BE2C (cell line): Measurements from ENCODE around the gene THUMPD1.
A peak's percentile ranks its signal among the peaks of the same experiment; 100 is the strongest.

Experiments used
- DNase-seq: peaks from one replicate; pipeline ENCODE4 v3.0.0-alpha.2; 2020
- H3K27me3 ChIP-seq: fragments of 250-450 bp; sonication (Bioruptor Pico); 2 replicates; pipeline ENCODE4 v1.5.1; 2020; ENCODE audit warnings: mild to moderate bottlenecking
- H3K36me3 ChIP-seq: fragments of 250-450 bp; sonication (Bioruptor Pico); 2 replicates; pipeline ENCODE4 v1.5.1; 2020; ENCODE audit warnings: mild to moderate bottlenecking
- H3K4me1 ChIP-seq: fragments of 250-450 bp; sonication (Bioruptor Pico); 2 replicates; pipeline ENCODE4 v1.5.1; 2020
- H3K4me3 ChIP-seq: 2 replicates; pipeline ENCODE4 v1.5.1; 2011; ENCODE audit warnings: low read depth, low read length
- H3K9me3 ChIP-seq: fragments of 250-450 bp; sonication (Bioruptor Pico); 2 replicates; pipeline ENCODE4 v1.5.1; 2020
- TF ChIP-seq, protein P1 (sequence below): IDR thresholded peaks from 2 replicates; pipeline ENCODE4 v1.5.1; 2012; ENCODE audit warnings: mild to moderate bottlenecking, low read depth, low read length

The THUMPD1 gene

DNA sequence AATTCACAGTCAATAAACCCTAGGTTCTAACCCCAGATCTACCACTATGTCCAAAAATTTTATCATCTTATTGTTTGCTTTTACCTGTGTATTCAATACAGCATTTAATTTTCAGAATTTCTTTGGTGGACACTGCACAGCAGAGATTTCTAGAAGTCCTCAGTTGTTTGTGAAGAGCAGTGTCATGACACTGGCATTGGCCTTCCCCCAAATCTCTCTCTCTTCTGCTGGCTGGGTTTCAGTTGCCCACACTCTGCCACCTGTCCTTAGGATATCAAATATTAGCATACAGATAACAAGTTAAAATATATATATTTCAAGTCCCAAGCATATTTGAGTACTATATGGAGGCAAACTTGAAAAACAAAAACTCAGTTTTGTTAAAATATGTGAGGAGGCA is 2.0 kb upstream of the THUMPD1 start:
- Histone ChIP-seq H3K36me3 (peaks cover 3% of the 10 kb centered on the region), H3K9me3 (no peaks in the 10 kb centered on the region), H3K4me3 (no peak overlapping the region), H3K4me1 (no peaks in the 10 kb centered on the region), H3K27me3 (no peaks in the 10 kb centered on the region)
- DNase-seq, result no peak
- TF ChIP-seq, protein P1, sequence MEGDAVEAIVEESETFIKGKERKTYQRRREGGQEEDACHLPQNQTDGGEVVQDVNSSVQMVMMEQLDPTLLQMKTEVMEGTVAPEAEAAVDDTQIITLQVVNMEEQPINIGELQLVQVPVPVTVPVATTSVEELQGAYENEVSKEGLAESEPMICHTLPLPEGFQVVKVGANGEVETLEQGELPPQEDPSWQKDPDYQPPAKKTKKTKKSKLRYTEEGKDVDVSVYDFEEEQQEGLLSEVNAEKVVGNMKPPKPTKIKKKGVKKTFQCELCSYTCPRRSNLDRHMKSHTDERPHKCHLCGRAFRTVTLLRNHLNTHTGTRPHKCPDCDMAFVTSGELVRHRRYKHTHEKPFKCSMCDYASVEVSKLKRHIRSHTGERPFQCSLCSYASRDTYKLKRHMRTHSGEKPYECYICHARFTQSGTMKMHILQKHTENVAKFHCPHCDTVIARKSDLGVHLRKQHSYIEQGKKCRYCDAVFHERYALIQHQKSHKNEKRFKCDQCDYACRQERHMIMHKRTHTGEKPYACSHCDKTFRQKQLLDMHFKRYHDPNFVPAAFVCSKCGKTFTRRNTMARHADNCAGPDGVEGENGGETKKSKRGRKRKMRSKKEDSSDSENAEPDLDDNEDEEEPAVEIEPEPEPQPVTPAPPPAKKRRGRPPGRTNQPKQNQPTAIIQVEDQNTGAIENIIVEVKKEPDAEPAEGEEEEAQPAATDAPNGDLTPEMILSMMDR, result no peak

DNA sequence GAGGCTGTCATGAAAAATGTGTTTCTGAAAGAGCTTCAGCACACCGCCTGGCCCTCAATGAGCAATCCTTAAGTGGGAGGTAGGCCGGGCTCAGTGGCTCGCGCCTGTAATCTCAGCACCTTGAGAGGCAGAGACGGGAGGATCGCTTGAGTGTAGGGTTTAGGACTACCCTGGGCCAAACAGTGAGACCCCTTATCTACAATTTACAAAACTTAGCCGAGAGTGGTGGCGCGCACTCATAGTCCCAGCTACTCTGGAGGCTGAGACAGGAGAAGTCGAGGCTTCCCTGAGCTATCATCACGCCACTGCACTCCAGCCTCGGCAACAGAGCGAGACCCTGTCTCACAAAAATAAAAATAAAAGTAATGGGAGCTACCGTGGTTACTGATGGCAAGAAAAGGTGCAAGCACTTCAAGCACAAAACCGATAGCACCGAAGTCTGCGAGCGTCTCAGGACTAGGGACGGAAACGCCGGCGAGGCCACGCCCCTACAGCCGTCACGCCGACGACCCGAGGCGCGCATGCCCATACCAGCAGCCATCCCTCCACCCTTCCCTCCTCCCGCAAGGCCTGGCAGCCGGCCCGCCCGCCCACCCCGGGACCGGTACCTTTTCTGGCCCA is 607 bp downstream of the THUMPD1 start:
- H3K36me3 ChIP-seq, result peaks cover 25% of the 10 kb centered on the region
- no peaks in the 10 kb centered on the region for H3K27me3 ChIP-seq
- no peaks in the 10 kb centered on the region for H3K9me3 ChIP-seq
- TF ChIP-seq, protein P1, result no peak
- peak overlapping the region; percentile 98 for H3K4me3 ChIP-seq
- no peaks in the 10 kb centered on the region for H3K4me1 ChIP-seq
- peak; percentile 87 for DNase-seq

DNA sequence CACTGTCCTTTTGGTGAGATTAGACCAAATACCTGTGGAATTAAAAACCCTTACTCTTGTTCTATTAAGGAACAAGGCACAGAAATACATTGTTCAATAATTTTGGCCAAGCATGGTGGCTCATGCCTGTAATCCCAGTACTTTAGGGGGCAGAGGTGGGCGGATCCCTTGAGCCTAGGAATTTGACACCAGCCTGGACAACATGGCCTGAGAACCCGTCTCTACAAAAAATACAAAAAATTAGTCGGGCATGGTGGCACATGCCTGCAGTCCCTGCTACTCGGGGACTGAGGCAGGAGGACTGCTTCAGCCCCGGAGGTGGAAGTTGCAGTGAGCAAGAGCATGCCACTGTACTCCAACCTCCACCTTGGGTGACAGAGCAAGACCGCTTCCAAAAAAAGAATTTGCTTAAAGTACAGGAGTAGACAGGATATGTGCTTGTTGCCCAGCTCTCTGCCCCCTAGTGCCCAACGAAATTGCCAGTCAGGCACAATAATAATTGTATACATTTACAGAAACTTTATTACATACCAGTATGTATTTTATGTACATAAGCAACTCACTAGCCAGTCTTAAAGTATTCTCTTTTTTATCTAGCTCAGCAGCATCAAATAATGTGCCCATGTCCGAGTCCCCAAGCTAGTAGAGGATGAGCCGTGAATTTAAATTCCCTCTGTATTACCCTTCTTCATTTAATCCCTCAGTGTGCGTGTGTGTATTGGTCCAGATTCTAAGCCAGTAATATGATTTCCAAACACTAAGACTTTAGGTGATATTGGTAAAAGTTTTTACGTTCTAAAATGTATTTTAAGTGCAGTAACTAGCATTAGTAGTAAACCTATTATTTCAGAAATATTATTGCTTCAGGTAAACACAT is 1.4 kb downstream of the THUMPD1 start:
- TF ChIP-seq, protein P1, result peak; percentile 43
- Histone ChIP-seq H3K4me3 (peak overlapping the region; percentile 98), H3K27me3 (no peaks in the 10 kb centered on the region), H3K4me1 (no peaks in the 10 kb centered on the region), H3K9me3 (no peaks in the 10 kb centered on the region), H3K36me3 (peaks cover 30% of the 10 kb centered on the region)
- DNase-seq, result no peak

DNA sequence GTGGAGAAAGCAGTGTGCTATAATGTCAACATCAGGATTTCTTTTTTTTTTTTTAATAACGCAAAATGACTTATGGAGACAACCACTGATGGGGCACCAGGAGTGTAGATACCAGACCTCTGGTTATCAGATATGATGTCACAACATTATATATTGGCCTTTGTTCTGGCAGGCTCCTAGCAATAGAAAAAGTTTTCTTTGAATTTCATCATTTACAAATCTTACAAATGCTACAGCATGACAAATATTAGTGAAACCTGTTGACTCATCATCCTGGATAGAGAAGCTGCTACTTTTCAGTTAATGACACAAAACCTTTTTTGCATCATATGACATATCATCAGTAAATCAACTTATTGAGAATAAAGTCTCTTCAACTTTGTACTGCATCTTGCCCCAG is 6.1 kb downstream of the THUMPD1 start:
- Histone ChIP-seq H3K9me3 (no peaks in the 10 kb centered on the region), H3K4me1 (no peaks in the 10 kb centered on the region), H3K27me3 (no peaks in the 10 kb centered on the region), H3K4me3 (no peak overlapping the region), H3K36me3 (peaks cover 30% of the 10 kb centered on the region)
- no peak for DNase-seq
- TF ChIP-seq, protein P1, result no peak

DNA sequence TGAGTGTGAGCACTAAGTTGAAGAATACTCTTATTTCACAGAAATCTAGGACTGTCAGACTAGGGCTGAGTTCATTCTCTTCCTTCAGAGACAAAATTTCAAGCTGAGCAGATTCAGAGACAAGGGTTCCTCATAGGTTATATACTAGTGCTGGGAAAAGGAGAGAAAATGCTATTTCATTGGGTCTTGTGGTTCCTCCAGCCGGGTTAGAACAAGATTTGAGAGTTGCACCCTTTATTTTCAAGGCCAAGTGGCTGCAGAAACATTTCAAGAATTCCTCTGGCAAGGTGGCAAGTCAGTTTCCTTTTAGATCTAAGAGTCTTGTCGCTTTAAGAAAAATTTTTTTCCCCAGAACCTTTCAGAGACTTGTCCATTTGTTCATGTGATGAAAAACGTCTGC is 6.8 kb downstream of the THUMPD1 start:
- TF ChIP-seq, protein P1, result no peak
- Histone ChIP-seq H3K9me3 (no peaks in the 10 kb centered on the region), H3K36me3 (peaks cover 30% of the 10 kb centered on the region), H3K27me3 (no peaks in the 10 kb centered on the region), H3K4me3 (no peak overlapping the region), H3K4me1 (no peaks in the 10 kb centered on the region)
- no peak for DNase-seq

DNA sequence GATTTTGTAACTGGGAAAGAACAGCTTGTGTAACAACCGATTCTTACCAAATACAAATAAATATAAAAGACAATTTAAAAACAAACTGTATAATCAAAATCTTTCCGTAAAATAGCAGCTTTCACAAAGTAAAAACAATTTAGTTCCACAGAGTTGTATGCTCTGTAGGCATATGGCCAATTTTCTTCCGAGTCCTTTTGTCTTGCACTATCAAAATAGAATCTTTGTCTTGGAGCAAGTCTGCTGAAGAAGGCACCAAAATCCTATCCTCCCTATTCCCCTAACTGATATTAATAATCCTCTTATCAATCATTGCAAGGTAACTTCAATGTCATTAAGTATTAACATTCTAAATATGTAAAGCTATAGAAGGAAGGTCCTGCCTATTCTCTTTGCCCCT is 7.6 kb downstream of the THUMPD1 start:
- H3K4me1 ChIP-seq, result no peaks in the 10 kb centered on the region
- peaks cover 30% of the 10 kb centered on the region for H3K36me3 ChIP-seq
- no peaks in the 10 kb centered on the region for H3K9me3 ChIP-seq
- no peak overlapping the region for H3K4me3 ChIP-seq
- DNase-seq, result no peak
- no peaks in the 10 kb centered on the region for H3K27me3 ChIP-seq
- TF ChIP-seq, protein P1, result no peak
